ENCODE data around the gene SPRED2.

- no peak for TF ChIP-seq POLR2A (IDR thresholded peaks at IDR 0.05)
- TF ChIP-seq CTCF (IDR thresholded peaks at IDR 0.05): no peak
These were observed 32.2 kb upstream of the SPRED2 start for GRCh38 chr2:65464604-65465003.

Data from esophagus squamous epithelium (tissue), 4 donors.